Keratinocyte (primary cell): ENCODE data around the gene PLCH2. TPM values are rescaled to one million over a fixed set of nuclear protein-coding genes. Genes with fewer than 3 reads are reported as not detected.

ENCODE experiments used
- DNase-seq: peaks from one replicate; pipeline ENCODE4 v3.0.0-alpha.2; 2011; ENCODE audit warnings: low read depth, missing footprints, low spot score
- FAIRE-seq: peaks from 2 replicates; lab custom pipeline; 2011; peaks lifted over from hg19 to GRCh38; lab: Jason Lieb, UNC
- H2AFZ ChIP-seq: 2 replicates; pipeline ENCODE4 v1.6.0; 2012; ENCODE audit warnings: low read length, control low read depth, inconsistent platforms; ENCODE audit not compliant: control insufficient read depth
- H3K27ac ChIP-seq: 2 replicates; pipeline ENCODE4 v1.5.1; 2011; ENCODE audit warnings: low read length; ENCODE audit not compliant: control insufficient read depth, insufficient read depth
- H3K27me3 ChIP-seq: 3 replicates; pipeline ENCODE4 v1.6.0; 2011; ENCODE audit warnings: low read length; ENCODE audit not compliant: control insufficient read depth, insufficient read depth; ENCODE audit errors: extremely low read depth
- H3K36me3 ChIP-seq, 2 experiments: 2 replicates in 1 of 2; 3 replicates in 1 of 2; pipeline ENCODE4 v1.5.1; 2011; ENCODE audit warnings: low read length in 2 of 2, mild to moderate bottlenecking in 1 of 2; ENCODE audit not compliant: control insufficient read depth in 2 of 2, insufficient read depth in 2 of 2; ENCODE audit errors: extremely low read depth in 1 of 2
- H3K4me1 ChIP-seq: 3 replicates; pipeline ENCODE4 v1.5.1; 2011; ENCODE audit warnings: low read length; ENCODE audit not compliant: control insufficient read depth, insufficient read depth; ENCODE audit errors: extremely low read depth
- H3K4me2 ChIP-seq: 3 replicates; pipeline ENCODE4 v1.6.0; 2011; ENCODE audit warnings: low read depth, low read length; ENCODE audit not compliant: control insufficient read depth, insufficient read depth; ENCODE audit errors: extremely low read depth
- H3K4me3 ChIP-seq, 3 experiments: fragments of 200-600 bp in 1 of 3; sonication (generic) in 1 of 3; 2 replicates in 2 of 3; 3 replicates in 1 of 3; pipeline ENCODE4 v1.5.1; 2011 to 2016; ENCODE audit warnings: low read length in 3 of 3, mild to moderate bottlenecking in 3 of 3, control low read depth in 2 of 3, inconsistent platforms in 1 of 3, low read depth in 1 of 3, mixed read lengths in 1 of 3, mixed run types in 1 of 3, moderate library complexity in 1 of 3; ENCODE audit not compliant: control insufficient read depth in 2 of 3, insufficient read depth in 2 of 3; ENCODE audit errors: extremely low read depth in 1 of 3
- H3K79me2 ChIP-seq: 2 replicates; pipeline ENCODE4 v1.6.0; 2012; ENCODE audit warnings: low read length; ENCODE audit not compliant: control insufficient read depth, insufficient read depth
- H3K9ac ChIP-seq: 3 replicates; pipeline ENCODE4 v1.6.0; 2011; ENCODE audit warnings: low read length; ENCODE audit not compliant: control insufficient read depth, insufficient read depth; ENCODE audit errors: extremely low read depth
- H3K9me1 ChIP-seq: 3 replicates; pipeline ENCODE4 v1.6.0; 2011; ENCODE audit warnings: low read length; ENCODE audit not compliant: control insufficient read depth, insufficient read depth; ENCODE audit errors: extremely low read depth
- H3K9me3 ChIP-seq: 2 replicates; pipeline ENCODE4 v1.5.1; 2012; ENCODE audit warnings: low read depth, low read length; ENCODE audit not compliant: control insufficient read depth
- H4K20me1 ChIP-seq: 3 replicates; pipeline ENCODE4 v1.6.0; 2011; ENCODE audit warnings: low read length; ENCODE audit not compliant: control insufficient read depth, insufficient read depth; ENCODE audit errors: extremely low read depth
- EZH2 ChIP-seq: IDR thresholded peaks from one replicate; pipeline ENCODE4 v1.6.1; 2012; ENCODE audit warnings: inconsistent platforms, mild to moderate bottlenecking, low read length, moderate library complexity
- dilution Hi-C: fragments of 300-500 bp; cut with MboI; formaldehyde crosslinking; loops from one replicate; pipeline ENCODE4 v1.7.0; 2020; ENCODE audit warnings: low sequenced_read_pairs; ENCODE audit not compliant: extremely low pct_ligation_motif_present
- polyA plus RNA-seq, 5 experiments: library from polyadenylated mRNA; depleted of rRNA in 3 of 5; stranded (reverse) in 3 of 5; stranded (forward) in 1 of 5; unstranded in 1 of 5; fragments of >200 nt; gene quantifications; 1 replicate in 1 of 5; 2 replicates in 3 of 5; 3 replicates in 1 of 5; pipeline versions ENCODE4 v1.2.1 to v1.2.3, GENCODE V29; 2011 to 2012; ENCODE audit warnings: missing spikeins in 2 of 5, low read depth in 1 of 5, low replicate concordance in 1 of 5
- TF ChIP-seq, protein P1 (sequence below), 3 experiments: IDR thresholded peaks in 1 of 3; conservative IDR thresholded peaks in 1 of 3; optimal IDR thresholded peaks in 1 of 3; 2 replicates in 2 of 3; 3 replicates in 1 of 3; pipeline versions ENCODE3 to v1.5.1; 2011; ENCODE audit warnings: low read length in 3 of 3, mild to moderate bottlenecking in 3 of 3, moderate library complexity in 2 of 3, control low read depth in 1 of 3, inconsistent platforms in 1 of 3; ENCODE audit not compliant: insufficient read depth in 2 of 3; ENCODE audit errors: extremely low read depth in 1 of 3

Gene PLCH2
- polyA plus RNA-seq, 1 donor (not counting 4 experiments of a cell fraction or from before 2014, with no cell fraction given) = 57.4 TPM

DNA sequence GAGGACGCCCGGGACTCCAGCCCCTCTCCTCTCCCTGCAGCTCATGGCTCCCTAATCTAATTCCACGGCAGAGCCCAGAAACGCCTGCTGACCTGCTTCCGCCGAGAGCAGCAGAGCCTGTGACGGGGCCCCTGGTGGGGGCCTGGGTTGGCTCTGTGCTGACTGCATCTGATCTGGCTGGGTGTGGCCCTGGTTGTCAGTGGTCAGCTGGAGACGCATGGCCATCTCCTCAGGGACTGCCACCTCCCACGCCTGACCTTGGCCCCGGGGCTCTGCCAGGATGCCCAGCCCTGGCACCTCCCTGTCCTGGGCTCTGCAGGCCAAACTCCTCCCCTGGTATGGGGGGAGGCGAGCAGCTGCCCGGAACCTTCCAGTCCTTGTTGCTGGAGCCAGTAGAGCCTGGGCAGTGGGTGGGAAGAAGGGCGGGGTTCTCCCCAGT, 1.1 kb upstream of the PLCH2 start:
- DNase-seq = no peak
- FAIRE-seq = no peak
- H3K9ac ChIP-seq = no peak overlapping the region
- H3K27ac ChIP-seq = no peak overlapping the region
- no peak overlapping the region for H3K4me2 ChIP-seq
- peaks cover 76% of the 10 kb centered on the region for H3K79me2 ChIP-seq
- dilution Hi-C loops = no loop called here
- H3K4me1 ChIP-seq = peaks cover under 1% of the 10 kb centered on the region
- no peak overlapping the region for H2AFZ ChIP-seq
- no peak overlapping the region for H3K4me3 ChIP-seq
- peaks cover 3 to 4% of the 10 kb centered on the region in 2 experiments for H3K36me3 ChIP-seq
- H4K20me1 ChIP-seq = peaks cover 29% of the 10 kb centered on the region
- H3K27me3 ChIP-seq = no peaks in the 10 kb centered on the region
- no peaks in the 10 kb centered on the region for H3K9me1 ChIP-seq
- TF ChIP-seq EZH2 = no peak
- TF ChIP-seq, protein P1, sequence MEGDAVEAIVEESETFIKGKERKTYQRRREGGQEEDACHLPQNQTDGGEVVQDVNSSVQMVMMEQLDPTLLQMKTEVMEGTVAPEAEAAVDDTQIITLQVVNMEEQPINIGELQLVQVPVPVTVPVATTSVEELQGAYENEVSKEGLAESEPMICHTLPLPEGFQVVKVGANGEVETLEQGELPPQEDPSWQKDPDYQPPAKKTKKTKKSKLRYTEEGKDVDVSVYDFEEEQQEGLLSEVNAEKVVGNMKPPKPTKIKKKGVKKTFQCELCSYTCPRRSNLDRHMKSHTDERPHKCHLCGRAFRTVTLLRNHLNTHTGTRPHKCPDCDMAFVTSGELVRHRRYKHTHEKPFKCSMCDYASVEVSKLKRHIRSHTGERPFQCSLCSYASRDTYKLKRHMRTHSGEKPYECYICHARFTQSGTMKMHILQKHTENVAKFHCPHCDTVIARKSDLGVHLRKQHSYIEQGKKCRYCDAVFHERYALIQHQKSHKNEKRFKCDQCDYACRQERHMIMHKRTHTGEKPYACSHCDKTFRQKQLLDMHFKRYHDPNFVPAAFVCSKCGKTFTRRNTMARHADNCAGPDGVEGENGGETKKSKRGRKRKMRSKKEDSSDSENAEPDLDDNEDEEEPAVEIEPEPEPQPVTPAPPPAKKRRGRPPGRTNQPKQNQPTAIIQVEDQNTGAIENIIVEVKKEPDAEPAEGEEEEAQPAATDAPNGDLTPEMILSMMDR (optimal IDR thresholded peaks at IDR 0.05 in 1 of 3, IDR thresholded peaks at IDR 0.05 in 1 of 3, conservative IDR thresholded peaks at IDR 0.05 in 1 of 3; ENCODE audit: extremely low read depth in 1 of 3, insufficient read depth in 2 of 3, low read length in 3 of 3) = no peak
- H3K9me3 ChIP-seq = no peaks in the 10 kb centered on the region

DNA sequence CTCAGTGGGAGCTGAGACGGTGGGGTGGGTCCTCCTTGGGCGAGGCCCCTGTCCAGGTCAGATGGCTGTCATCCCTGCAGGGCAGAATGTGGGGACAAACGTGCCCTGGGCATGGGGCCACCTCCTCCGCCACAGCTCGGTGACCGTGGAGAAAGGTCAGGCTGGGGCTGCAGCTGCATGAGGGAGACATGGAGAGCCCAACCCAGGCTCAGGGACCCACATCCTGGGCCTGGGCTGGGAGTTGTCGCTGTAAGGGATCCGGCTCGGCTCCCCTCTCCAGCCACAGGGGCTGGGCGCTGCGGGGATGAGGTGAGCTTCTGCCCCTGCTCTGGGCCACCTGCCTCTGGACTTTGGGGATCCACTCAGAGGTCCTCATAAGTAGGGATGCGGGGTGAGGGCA, 518 bp upstream of the PLCH2 start:
- no peak for FAIRE-seq

More for the DNA sequence above, 518 bp upstream of the PLCH2 start:
- Histone ChIP-seq H3K27me3 (no peaks in the 10 kb centered on the region), H3K36me3 (peaks cover 7 to 9% of the 10 kb centered on the region in 2 experiments), H3K4me3 (no peak overlapping the region), H3K27ac (no peak overlapping the region), H3K9me3 (no peaks in the 10 kb centered on the region), H3K4me1 (peaks cover 6% of the 10 kb centered on the region), H3K4me2 (no peak overlapping the region), H3K79me2 (peaks cover 75% of the 10 kb centered on the region), H3K9ac (no peak overlapping the region), H2AFZ (no peak overlapping the region), H4K20me1 (peaks cover 35% of the 10 kb centered on the region), H3K9me1 (no peaks in the 10 kb centered on the region)
- TF ChIP-seq, protein P1 (optimal IDR thresholded peaks at IDR 0.05 in 1 of 3, IDR thresholded peaks at IDR 0.05 in 1 of 3, conservative IDR thresholded peaks at IDR 0.05 in 1 of 3; ENCODE audit: extremely low read depth in 1 of 3, insufficient read depth in 2 of 3, low read length in 3 of 3) = no peak
- no peak for TF ChIP-seq EZH2
- DNase-seq = no peak
- dilution Hi-C loops = no loop called here
